GM18498 (cell line): Measurements from ENCODE around the gene MFAP3.

Experiments
- ATAC-seq: cut with Tn5 transposase; IDR thresholded peaks from one replicate; pipeline ENCODE4 v1.9.1; 2021; ENCODE audit warnings: mild to moderate bottlenecking, moderate library complexity; ENCODE audit not compliant: unreplicated experiment

MFAP3 gene

DNA sequence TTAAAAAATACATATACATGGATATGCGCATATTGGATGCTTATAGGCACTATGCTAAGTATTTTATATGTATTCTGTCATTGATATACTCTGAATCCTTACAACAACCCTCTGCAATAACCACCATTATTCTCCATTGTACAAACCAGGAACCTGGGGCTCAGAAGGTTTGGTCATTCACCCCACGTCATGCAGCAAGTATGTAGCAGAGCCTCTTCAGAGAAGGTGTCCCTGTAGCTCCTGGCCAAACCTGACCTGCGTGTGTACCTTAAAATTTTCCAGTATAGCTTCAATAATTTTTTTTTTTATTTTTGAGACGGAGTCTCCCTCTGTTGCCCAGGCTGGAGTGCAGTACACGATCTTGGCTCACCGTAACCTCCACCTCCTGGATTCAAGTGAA is 51.9 kb downstream of the MFAP3 start:
- ATAC-seq = no peak

DNA sequence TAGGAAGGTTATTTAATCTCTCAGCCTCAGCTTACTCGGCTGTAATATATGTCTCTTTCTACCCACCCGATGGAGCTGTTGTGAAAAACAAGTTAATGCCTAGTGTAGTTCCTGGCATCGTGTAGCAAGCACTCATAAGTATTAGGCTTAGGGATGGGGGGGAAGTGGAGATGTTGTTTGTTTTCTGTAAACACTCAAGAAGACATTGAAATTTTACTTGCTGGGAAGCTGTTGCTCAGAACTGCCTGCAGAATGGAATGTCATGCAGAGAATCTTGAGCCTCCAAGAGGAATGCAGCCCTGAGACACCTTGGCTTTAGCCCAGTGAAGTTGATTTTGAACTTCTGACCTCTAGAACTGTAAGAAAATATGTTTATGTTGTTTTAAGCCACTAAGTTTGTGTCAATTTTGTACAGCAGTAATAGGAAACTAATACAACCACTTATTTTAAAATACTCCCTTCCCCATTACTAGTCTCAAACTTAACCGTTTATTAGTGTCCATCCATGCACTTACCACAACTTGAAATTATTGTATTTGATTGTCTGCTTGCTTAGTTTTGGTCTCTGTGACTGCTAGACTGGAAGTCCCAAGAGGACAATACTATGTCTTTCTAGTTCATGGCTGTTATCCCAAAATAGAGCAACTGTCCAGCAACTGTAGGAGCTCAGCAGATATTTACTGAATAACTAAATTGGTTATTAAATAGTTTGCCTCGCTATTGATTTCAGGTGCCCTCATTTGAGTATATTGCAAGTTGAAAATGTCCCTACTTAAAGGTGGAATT is 53.8 kb downstream of the MFAP3 start:
- no peak for ATAC-seq

DNA sequence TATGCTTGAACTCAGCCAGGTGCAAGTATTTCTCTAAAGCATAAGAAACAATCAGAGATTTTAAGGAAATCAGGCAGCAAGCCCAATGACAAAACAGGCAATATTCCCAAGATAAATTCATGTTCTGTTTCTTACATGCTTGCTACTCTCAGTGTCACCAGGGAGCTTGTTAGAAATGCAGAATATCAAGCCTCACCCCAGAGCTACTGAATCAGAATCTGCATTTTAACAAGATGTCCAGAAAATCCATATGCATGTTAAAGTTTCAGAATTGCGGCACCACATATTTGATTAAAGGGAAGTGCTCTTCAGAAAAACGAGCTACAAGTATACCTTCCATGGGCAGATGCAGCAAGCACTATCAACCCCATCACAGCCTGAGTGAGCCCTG is 54.4 kb downstream of the MFAP3 start:
- ATAC-seq = no peak

DNA sequence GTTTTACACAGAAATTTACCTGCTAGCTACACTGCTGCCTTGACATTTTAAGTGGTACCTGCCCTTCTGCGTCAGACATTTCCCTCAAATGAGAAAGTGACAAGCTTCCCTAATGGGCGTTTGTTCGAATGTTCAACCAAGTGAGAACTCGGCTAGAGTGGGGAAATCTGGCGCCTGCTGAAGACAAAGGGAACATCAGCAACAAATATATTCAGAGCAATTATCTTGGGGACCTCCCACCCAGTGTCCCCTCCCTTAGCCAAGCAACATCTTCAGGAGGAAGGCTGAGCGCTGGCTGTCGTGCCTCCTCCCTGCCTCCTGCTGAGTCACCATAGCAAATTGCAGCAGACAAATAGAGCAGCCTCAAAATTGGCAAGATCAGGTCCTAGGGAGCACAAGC is 57.1 kb downstream of the MFAP3 start:
- ATAC-seq = no peak

DNA sequence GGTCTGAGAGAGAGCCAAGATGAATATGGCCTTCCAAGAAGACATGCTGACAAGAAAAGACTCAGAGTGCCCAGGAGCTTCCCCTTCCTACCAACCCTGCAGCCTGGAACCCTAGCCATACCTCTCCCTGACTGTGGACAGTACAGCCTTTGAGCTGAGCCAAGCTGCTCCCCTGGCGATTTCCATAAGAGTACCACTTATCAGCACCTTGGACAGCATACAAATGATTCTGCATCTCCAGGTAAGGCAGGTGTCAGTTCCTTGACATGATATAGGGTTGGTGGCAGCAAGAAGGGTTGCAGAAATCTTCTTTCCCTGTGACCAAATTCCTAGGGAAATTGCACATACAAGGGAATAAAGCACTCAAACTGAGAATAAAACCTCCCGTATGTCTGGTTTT is 58.3 kb downstream of the MFAP3 start:
- ATAC-seq = no peak

DNA sequence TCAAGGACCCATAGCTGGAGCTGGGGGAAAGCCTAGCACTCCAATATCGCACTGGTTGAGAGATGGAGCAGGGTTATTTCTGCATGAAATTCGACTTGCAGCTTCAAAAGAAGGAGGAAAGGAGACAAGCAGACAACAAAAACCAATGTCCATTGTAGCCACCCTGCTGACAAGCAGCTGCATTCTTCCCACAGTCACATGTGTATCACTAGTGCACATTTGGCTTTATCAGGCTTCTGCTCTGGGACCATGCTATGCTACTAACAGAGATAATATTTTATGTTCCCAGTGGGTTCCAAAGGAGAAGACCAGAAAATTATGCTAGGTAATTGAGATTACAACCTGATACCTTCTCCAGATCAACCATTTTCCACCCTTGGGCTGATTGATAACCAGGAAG is 59.7 kb downstream of the MFAP3 start:
- no peak for ATAC-seq

DNA sequence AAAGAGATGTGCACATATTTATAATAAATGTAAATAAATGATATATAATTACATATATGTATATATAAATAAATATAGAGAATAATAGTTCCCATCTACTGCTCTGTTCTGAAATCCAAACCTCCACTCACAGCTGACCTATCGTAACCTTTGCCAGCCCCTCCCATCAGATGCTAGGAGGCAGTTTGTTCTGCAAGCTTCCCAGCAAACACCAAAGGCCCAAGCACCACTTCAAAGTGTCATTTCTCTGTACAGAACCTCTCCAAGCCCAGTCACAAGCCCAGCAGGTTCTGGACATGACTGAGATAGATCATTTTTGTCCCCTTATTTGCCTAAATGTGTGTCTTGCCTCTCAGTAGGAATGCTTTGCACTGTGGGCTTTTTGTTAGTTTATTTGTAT is 62.4 kb downstream of the MFAP3 start:
- no peak for ATAC-seq

DNA sequence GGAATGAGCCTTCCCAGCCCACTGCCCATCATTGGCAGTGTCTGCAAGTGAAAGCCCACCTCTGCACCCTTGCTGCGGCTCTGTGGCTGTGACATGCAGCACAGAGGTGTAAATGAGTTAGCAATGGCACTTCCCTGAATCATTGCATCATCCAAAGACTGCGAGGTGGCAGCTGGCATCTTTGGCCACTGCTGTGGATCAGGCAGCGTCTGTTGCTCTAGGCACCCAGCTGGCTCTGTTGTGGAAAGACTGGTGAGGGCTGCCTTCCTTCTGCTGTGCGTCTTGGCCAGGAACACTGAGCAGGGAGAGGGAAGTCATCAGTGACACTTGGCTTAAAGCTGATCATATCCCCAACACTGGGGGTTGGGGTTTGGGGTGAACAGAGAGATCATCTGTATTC is 64.5 kb downstream of the MFAP3 start:
- ATAC-seq = no peak
